H1 (cell line): Measurements from ENCODE around the gene SPSB2. TPM values are rescaled to one million over a fixed set of nuclear protein-coding genes. Genes with fewer than 3 reads are reported as not detected.

Experiments used
- CHD7 ChIP-seq: fragments of 300-600 bp; sonication (generic); IDR thresholded peaks from 2 replicates; pipeline ENCODE4 v1.7.1; 2012; ENCODE audit warnings: low read length, moderate library complexity, mild to moderate bottlenecking, inconsistent platforms; ENCODE audit not compliant: insufficient replicate concordance
- EGR1 ChIP-seq: IDR thresholded peaks from 2 replicates; pipeline ENCODE4 v1.6.1; 2011; ENCODE audit warnings: low read depth, low read length, borderline replicate concordance
- EZH2 ChIP-seq: fragments of 200-600 bp; sonication (generic); IDR thresholded peaks from 2 replicates; pipeline ENCODE4 v1.7.1; 2012; ENCODE audit warnings: low read depth, mild to moderate bottlenecking, moderate library complexity, low read length, inconsistent platforms; ENCODE audit not compliant: severe bottlenecking
- JUN ChIP-seq: IDR thresholded peaks from 2 replicates; pipeline ENCODE4 v1.6.1; 2011; ENCODE audit warnings: low read depth, mild to moderate bottlenecking, improper control_type of control experiment, low read length
- KDM4A ChIP-seq: IDR thresholded peaks from one replicate; pipeline ENCODE4 v1.7.1; 2012; ENCODE audit warnings: low read depth, mild to moderate bottlenecking, moderate library complexity, low read length, inconsistent platforms; ENCODE audit not compliant: severe bottlenecking
- SP4 ChIP-seq: IDR thresholded peaks from 2 replicates; pipeline ENCODE4 v1.6.1; 2012; ENCODE audit warnings: low read length, inconsistent platforms
- TBP ChIP-seq: IDR thresholded peaks from 2 replicates; pipeline ENCODE4 v1.6.1; 2011; ENCODE audit warnings: low read depth, low read length, improper control_type of control experiment
- YY1 ChIP-seq: IDR thresholded peaks from 2 replicates; pipeline ENCODE4 v1.6.1; 2011; ENCODE audit warnings: low read depth, mild to moderate bottlenecking, low read length
- polyA plus RNA-seq, 7 experiments: library from polyadenylated mRNA; depleted of rRNA in 3 of 7; stranded (reverse) in 5 of 7; unstranded in 2 of 7; fragments of >200 nt in 5 of 7; fragments of 200-250 nt in 2 of 7; gene quantifications; 1 replicate in 5 of 7; 2 replicates in 1 of 7; 4 replicates in 1 of 7; pipeline versions ENCODE4 v1.2.1 to v1.2.3, GENCODE V29; 2011 to 2013; ENCODE audit warnings: missing spikeins in 2 of 7, mixed read lengths in 2 of 7
- total RNA-seq: library from RNA; stranded (reverse); fragmentation: NEBNext Ultra II Directional; extraction: Animal tissue kit (Norgen Biotek cat#: 25700); gene quantifications from 2 replicates; pipeline ENCODE4 v1.2.1, GENCODE V29; 2021
- TF ChIP-seq, protein P1 (sequence below): IDR thresholded peaks from 2 replicates; pipeline ENCODE4 v1.6.1; 2011; ENCODE audit warnings: low read length, improper control_type of control experiment

SPSB2 gene
- total and polyA plus RNA-seq, 2 of the 8 experiments (the other 6 are each of a cell fraction or from before 2014, with no cell fraction given), result 13.0 to 23.2 TPM

- TF ChIP-seq CHD7 (no peak), YY1 (peak; percentile 79; the same call in 1 of the 2 replicates), KDM4A (peak; percentile 41), EZH2 (no peak), JUN (no peak), SP4 (peak; percentile 93; the same call in 1 of the 2 replicates), TBP (peak; percentile 92), EGR1 (0 out of 2 replicates have a peak, but pooled peaks have one; percentile 37)
- TF ChIP-seq, protein P1, sequence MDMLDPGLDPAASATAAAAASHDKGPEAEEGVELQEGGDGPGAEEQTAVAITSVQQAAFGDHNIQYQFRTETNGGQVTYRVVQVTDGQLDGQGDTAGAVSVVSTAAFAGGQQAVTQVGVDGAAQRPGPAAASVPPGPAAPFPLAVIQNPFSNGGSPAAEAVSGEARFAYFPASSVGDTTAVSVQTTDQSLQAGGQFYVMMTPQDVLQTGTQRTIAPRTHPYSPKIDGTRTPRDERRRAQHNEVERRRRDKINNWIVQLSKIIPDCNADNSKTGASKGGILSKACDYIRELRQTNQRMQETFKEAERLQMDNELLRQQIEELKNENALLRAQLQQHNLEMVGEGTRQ, result peak; percentile 96
Measured at GRCh38 chr12:6890789-6891645, 17.9 kb upstream of the SPSB2 start (continued).
